Measurements from ENCODE around the gene CDH13. TPM values are rescaled to one million over a fixed set of nuclear protein-coding genes. Genes with fewer than 3 reads are reported as not detected.

The CDH13 gene
- total and polyA plus RNA-seq, 2 of the 8 experiments (the other 6 are each of a cell fraction or from before 2014, with no cell fraction given): 2.3 to 2.4 TPM

GRCh38 chr16:82788225-82788624 lies 161.5 kb downstream of the CDH13 start (continued):
- no peak for TF ChIP-seq CHD7 (IDR thresholded peaks at IDR 0.05; ENCODE audit: insufficient replicate concordance, low read length)
